PC-3 (cell line): ENCODE data around the gene ST3GAL5. TPM values are rescaled to one million over a fixed set of nuclear protein-coding genes. Genes with fewer than 3 reads are reported as not detected.

Experiments used
- ATAC-seq: fragments of 200-7000 bp; cut with Tn5 transposase; 2 replicates; pipeline ENCODE4 v1.9.1; 2020; ENCODE audit warnings: mild to moderate bottlenecking, moderate library complexity
- BruUV-seq: library from RNA; stranded (reverse); fragments of 400-500 nt; replicated peaks from 2 replicates; lab custom pipeline; 2021; lab: Mats Ljungman, UMichigan
- CTCF ChIA-PET: fragments of 300-600 bp; sonication (Branson Sonifier 250); formaldehyde crosslinking; loops from one replicate; lab custom pipeline; 2022; ENCODE audit warnings: antibody characterized with exemption; lab: Charles Lee
- POLR2A ChIA-PET: fragments of 300-600 bp; sonication (Branson Sonifier 250); formaldehyde crosslinking; loops from one replicate; lab custom pipeline; 2022; ENCODE audit warnings: antibody characterized with exemption; ENCODE audit not compliant: unreplicated experiment; lab: Charles Lee
- DNase-seq: peaks from one replicate; pipeline ENCODE4 v3.0.0-alpha.2; 2015
- H2AFZ ChIP-seq: fragments of 300-600 bp; sonication (generic); 2 replicates; pipeline ENCODE4 v1.6.0; 2016; ENCODE audit warnings: antibody characterized with exemption, low read length
- H3F3A ChIP-seq: fragments of 300-600 bp; sonication (generic); one replicate; pipeline ENCODE4 v1.6.0; 2017; ENCODE audit warnings: antibody characterized with exemption, low read length, control low read depth, mild to moderate bottlenecking; ENCODE audit not compliant: unreplicated experiment
- H3K27ac ChIP-seq: fragments of 300-600 bp; sonication (generic); 2 replicates; pipeline ENCODE4 v1.5.1; 2016; ENCODE audit warnings: mild to moderate bottlenecking, low read length
- H3K27me3 ChIP-seq: fragments of 300-600 bp; sonication (generic); 2 replicates; pipeline ENCODE4 v1.6.1; 2016; ENCODE audit warnings: low read length, mixed read lengths
- H3K36me3 ChIP-seq: fragments of 300-600 bp; sonication (generic); 2 replicates; pipeline ENCODE4 v1.6.1; 2016; ENCODE audit warnings: low read depth, mixed run types, low read length, mixed read lengths
- H3K4me1 ChIP-seq: fragments of 300-600 bp; sonication (generic); 2 replicates; pipeline ENCODE4 v1.5.1; 2016; ENCODE audit warnings: low read length; ENCODE audit not compliant: insufficient read depth
- H3K4me2 ChIP-seq: fragments of 300-600 bp; sonication (generic); 2 replicates; pipeline ENCODE4 v1.6.0; 2016; ENCODE audit warnings: low read length
- H3K4me3 ChIP-seq: fragments of 300-600 bp; sonication (generic); 2 replicates; pipeline ENCODE4 v1.5.1; 2016; ENCODE audit warnings: mild to moderate bottlenecking, low read length, mixed read lengths
- H3K79me2 ChIP-seq: fragments of 300-600 bp; sonication (generic); 2 replicates; pipeline ENCODE4 v1.6.1; 2017; ENCODE audit warnings: low read length, mixed read lengths
- H3K9ac ChIP-seq: fragments of 300-600 bp; sonication (generic); 2 replicates; pipeline ENCODE4 v1.6.0; 2016; ENCODE audit warnings: mild to moderate bottlenecking, low read length
- H3K9me2 ChIP-seq: fragments of 300-600 bp; sonication (generic); replicated peaks from 2 replicates; pipeline ENCODE4 v1.6.1; 2016; ENCODE audit warnings: mixed run types, low read length, mixed read lengths
- H3K9me3 ChIP-seq: fragments of 300-600 bp; sonication (generic); 2 replicates; pipeline ENCODE4 v1.6.1; 2016; ENCODE audit warnings: low read length, mixed read lengths
- H4K20me1 ChIP-seq: fragments of 300-600 bp; sonication (generic); 2 replicates; pipeline ENCODE4 v1.6.1; 2016; ENCODE audit warnings: low read length, mixed read lengths
- EZH2 ChIP-seq: fragments of 300-600 bp; sonication (generic); IDR thresholded peaks from one replicate; pipeline ENCODE4 v1.6.1; 2017; ENCODE audit warnings: antibody characterized with exemption, mild to moderate bottlenecking, low read length; ENCODE audit not compliant: unreplicated experiment
- EZH2phosphoT487 ChIP-seq: fragments of 300-600 bp; sonication (generic); IDR thresholded peaks from 2 replicates; pipeline ENCODE4 v1.6.1; 2018; ENCODE audit warnings: mild to moderate bottlenecking, antibody characterized with exemption, low read length, borderline replicate concordance
- intact Hi-C: fragments of 100-400 bp; cut with micrococcal nuclease; formaldehyde crosslinking; loops from 2 replicates; pipeline ENCODE4 v1.9.0; 2023
- total RNA-seq: library from RNA; depleted of rRNA; stranded (reverse); fragments of >200 nt; gene quantifications from 2 replicates; pipeline ENCODE4 v1.2.3, GENCODE V29; 2014
- TF ChIP-seq, protein P1 (sequence below): fragments of 300-600 bp; sonication (generic); conservative IDR thresholded peaks from 2 replicates; pipeline ENCODE4 v1.5.1; 2017; ENCODE audit warnings: antibody characterized with exemption, low read depth, mild to moderate bottlenecking, low read length

Gene ST3GAL5
- total RNA-seq, 1 experiment from 2014 or later = 0.87 TPM

DNA sequence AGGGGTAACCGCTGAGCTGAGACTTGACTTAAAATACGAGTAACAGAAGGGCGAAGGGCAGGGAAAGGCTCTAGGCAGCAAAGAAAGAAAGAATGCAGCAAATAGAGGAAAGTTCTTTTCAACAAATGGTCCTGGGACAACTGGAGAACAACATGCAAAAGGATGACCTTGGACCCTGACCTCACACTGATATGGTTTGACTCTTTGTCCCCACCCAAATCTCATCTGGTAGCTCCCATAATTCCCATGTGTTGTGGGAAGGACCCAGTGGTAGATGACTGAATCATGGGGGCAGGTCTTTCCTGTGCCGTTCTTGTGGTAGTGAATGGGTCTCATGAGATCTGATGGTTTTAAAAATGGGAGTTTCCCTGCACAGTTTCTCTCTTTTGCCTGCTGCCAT lies 33.9 kb downstream of the ST3GAL5 start:
- ATAC-seq (no peak), DNase-seq (no peak)
- Histone ChIP-seq H3K4me1 (0 out of 2 replicates have a peak, but pooled peaks cover 3% of the 10 kb centered on the region), H4K20me1 (no peaks in the 10 kb centered on the region), H3K9me3 (no peaks in the 10 kb centered on the region), H3K27me3 (no peaks in the 10 kb centered on the region), H3K9ac (no peak overlapping the region), H2AFZ (no peak overlapping the region), H3K4me3 (no peak overlapping the region), H3K27ac (no peak overlapping the region), H3K36me3 (no peaks in the 10 kb centered on the region), H3F3A (no peaks in the 10 kb centered on the region), H3K79me2 (no peaks in the 10 kb centered on the region), H3K9me2 (no peaks in the 10 kb centered on the region), H3K4me2 (no peak overlapping the region)
- ChIA-PET CTCF (no interaction called here), POLR2A (no interaction called here)
- no TSS peak for BruUV-seq
- TF ChIP-seq EZH2 (no peak), EZH2phosphoT487 (no peak)
- TF ChIP-seq, protein P1, sequence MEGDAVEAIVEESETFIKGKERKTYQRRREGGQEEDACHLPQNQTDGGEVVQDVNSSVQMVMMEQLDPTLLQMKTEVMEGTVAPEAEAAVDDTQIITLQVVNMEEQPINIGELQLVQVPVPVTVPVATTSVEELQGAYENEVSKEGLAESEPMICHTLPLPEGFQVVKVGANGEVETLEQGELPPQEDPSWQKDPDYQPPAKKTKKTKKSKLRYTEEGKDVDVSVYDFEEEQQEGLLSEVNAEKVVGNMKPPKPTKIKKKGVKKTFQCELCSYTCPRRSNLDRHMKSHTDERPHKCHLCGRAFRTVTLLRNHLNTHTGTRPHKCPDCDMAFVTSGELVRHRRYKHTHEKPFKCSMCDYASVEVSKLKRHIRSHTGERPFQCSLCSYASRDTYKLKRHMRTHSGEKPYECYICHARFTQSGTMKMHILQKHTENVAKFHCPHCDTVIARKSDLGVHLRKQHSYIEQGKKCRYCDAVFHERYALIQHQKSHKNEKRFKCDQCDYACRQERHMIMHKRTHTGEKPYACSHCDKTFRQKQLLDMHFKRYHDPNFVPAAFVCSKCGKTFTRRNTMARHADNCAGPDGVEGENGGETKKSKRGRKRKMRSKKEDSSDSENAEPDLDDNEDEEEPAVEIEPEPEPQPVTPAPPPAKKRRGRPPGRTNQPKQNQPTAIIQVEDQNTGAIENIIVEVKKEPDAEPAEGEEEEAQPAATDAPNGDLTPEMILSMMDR = no peak
- intact Hi-C loops = no loop called here

DNA sequence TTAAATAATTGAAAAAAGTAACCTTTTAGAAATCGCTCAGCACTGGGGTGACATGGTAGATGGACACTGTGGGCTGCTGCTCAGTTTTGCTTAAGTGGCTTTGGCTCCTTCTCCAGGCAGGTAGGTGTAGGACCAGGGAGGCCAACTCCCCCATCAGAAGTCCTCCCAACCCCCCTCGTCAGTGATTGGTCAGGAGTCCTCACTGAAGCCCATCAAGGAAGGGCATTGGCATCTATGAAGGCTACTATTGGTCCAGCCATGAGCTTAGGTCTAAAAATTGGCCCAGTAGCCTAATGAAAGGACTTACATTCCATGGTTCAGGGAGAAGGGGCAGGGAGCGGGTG lies 34.7 kb downstream of the ST3GAL5 start:
- Histone ChIP-seq H3K36me3 (no peaks in the 10 kb centered on the region), H3K4me2 (no peak overlapping the region), H4K20me1 (no peaks in the 10 kb centered on the region), H3K9ac (no peak overlapping the region), H3K27me3 (no peaks in the 10 kb centered on the region), H3K4me1 (0 out of 2 replicates have a peak, but pooled peaks cover 3% of the 10 kb centered on the region), H3K79me2 (no peaks in the 10 kb centered on the region), H3F3A (no peaks in the 10 kb centered on the region), H3K27ac (no peak overlapping the region), H3K9me2 (no peaks in the 10 kb centered on the region), H3K4me3 (no peak overlapping the region), H3K9me3 (no peaks in the 10 kb centered on the region), H2AFZ (no peak overlapping the region)
- POLR2A ChIA-PET = no interaction called here
- CTCF ChIA-PET = no interaction called here
- intact Hi-C loops = no loop called here
- no peak for DNase-seq
- BruUV-seq = no TSS peak
- TF ChIP-seq EZH2 = no peak
- TF ChIP-seq EZH2phosphoT487 = no peak
- TF ChIP-seq, protein P1 = no peak
- no peak for ATAC-seq

GRCh38 chr2:85853499-85854165 lies 35.2 kb downstream of the ST3GAL5 start:
- BruUV-seq = no TSS peak
- Histone ChIP-seq H3K4me2 (no peak overlapping the region), H3K9me3 (no peaks in the 10 kb centered on the region), H4K20me1 (no peaks in the 10 kb centered on the region), H3K4me1 (0 out of 2 replicates have a peak, but pooled peaks cover 3% of the 10 kb centered on the region), H3K27me3 (no peaks in the 10 kb centered on the region), H3K27ac (no peak overlapping the region), H3K79me2 (no peaks in the 10 kb centered on the region), H3K9me2 (no peaks in the 10 kb centered on the region), H2AFZ (no peak overlapping the region), H3K36me3 (no peaks in the 10 kb centered on the region), H3F3A (no peaks in the 10 kb centered on the region), H3K4me3 (no peak overlapping the region), H3K9ac (no peak overlapping the region)
- CTCF ChIA-PET = no interaction called here
- intact Hi-C loops = no loop called here
- ATAC-seq (no peak), DNase-seq (no peak)
- TF ChIP-seq EZH2 = no peak
- TF ChIP-seq EZH2phosphoT487 = no peak
- TF ChIP-seq, protein P1 = no peak
- POLR2A ChIA-PET = no interaction called here
